HG03039 (cell line): ENCODE data around the gene FAM13A.

Experiments used
- ATAC-seq: cut with Tn5 transposase; IDR thresholded peaks from one replicate; pipeline ENCODE4 v1.9.1; 2021; ENCODE audit warnings: mild to moderate bottlenecking, moderate library complexity; ENCODE audit not compliant: unreplicated experiment

FAM13A gene

DNA sequence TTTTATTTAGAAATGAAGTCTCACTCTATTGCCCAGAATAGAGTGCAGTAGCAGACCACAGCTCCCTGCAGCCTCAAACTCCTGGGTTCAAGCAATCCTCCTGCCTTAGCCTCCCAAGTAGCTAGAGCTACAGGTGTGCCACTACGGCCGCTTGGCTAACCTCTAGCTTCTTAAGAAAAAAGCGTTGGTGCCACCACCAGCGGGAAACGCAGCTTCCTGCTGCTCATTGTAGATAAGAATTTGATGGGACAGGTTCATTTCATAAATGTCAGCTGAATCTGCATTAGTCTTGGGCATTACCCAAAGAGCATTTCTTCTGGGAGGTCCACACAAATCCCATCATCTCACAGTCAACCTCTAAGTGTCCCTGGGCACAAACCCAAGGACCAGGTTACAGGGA, 326.2 kb downstream of the FAM13A start:
- ATAC-seq: no peak

DNA sequence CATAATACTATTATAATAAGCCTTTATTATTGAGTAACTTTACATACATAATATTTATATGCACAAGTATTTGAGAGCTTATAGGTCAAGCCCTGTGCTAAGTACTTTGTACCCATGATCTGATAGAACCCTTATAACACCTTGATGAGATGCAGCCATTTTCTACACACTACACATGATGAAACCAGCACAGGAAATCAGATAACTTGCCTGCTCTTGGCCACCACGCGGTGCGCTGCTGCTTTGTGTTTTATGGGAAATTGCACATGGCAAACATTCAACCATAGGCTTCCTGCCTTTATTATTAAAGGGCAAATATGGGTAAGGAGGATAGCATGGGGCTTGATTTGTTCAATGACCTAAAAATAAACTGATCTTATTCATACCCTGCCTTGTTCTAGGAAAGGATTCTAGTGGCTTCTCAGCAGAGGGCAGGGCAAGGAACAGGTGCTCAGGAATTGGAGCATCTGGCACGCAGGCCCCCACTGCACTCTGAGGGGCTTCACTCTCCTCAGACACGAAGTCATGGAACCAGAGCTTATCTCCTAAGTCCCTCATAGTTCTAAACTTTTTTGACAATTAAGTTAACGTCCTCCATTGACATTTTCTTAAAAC, 327.7 kb downstream of the FAM13A start:
- no peak for ATAC-seq

DNA sequence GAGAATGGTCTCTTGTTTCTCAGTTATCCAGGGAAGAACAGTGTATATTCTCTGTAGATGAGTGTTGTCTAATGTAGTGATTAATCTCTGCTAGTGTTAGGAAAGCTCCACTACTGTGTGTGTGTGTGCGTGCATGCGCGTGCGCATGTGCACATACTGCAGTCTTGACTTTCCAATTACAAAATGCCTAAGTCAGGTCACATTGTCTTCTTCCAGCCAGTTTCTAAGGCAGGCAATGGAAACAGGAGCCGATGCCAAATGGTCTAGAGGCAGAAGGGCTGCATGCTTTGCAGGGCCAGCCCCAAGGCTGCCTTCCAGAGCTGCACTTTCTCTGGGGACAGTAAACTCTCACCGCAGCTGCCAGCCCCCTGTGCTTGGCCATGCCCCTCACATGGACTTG, 328.8 kb downstream of the FAM13A start:
- ATAC-seq: no peak

DNA sequence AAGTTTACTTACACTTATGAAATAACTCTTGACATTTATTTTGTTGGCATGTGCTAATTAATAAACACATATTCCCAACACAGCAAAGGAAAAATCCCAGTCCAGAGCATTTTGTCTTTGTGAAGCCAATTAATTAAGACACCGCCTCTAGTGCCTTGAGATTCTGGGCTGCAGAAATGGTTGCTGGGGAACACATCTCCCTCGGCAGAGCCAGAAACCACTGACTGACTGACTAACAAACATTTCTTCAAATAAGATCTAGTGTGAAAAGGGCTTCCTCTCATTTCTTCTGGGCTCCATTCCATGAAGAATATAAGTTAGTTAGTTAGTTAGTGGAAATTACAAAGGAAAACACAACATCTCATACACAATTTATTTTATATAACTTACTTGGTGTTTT, 331.0 kb downstream of the FAM13A start:
- no peak for ATAC-seq

DNA sequence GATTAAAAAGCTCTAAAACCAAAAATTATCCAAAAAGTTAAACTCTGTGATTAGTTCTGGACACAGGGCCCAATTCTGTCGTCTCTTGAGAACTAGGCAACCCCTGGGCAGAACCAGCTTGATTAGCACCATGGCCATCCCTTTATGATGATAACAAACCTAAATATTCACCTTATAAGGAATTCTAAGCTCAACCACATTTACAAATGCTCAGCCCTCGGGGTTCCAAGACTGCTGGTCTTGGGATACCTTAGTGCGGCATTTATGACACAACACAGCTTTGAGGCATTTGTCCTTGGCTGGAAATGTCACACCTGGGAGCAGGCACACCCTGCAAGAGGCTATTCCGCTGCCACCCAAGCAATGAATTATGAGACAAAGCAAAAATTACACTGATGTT, 331.8 kb downstream of the FAM13A start:
- ATAC-seq: no peak

DNA sequence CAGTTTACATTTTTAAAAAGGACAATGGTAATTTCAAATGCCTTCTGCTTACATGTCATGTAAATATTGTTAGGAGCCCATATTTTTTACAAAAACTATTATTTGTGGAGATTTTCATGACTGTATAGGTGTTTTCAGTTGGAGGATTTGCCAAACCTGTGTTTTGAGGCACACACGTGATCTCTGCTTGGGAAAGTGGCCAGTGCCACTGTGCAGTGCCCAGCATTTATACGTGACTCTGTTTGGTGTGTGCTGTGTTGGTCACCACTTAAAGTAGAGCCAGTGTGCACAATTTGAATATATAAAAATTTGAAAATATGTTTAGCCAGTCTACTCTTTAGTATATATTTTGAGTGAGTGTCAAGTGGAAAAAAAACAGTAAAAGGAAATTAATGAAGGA, 332.6 kb downstream of the FAM13A start:
- ATAC-seq: no peak

DNA sequence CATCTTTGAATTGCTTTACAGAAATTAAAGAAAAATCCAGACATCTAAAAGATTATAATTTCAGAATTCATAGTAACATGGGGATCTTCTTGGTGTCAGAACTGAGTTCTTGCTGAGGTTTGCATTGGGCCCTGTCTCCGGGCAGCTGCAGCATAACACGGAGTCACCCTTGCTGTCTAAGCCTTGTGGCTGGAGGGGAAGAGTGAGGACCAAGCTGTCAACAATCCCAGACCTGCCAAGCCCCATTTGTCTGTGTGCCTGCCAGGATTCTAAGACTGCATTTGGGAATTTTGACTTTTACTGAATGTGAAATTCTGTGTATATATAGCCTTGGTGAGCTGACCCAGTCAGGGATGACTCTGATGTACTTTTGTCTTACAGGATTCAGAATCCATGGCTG, 334.2 kb downstream of the FAM13A start:
- no peak for ATAC-seq

DNA sequence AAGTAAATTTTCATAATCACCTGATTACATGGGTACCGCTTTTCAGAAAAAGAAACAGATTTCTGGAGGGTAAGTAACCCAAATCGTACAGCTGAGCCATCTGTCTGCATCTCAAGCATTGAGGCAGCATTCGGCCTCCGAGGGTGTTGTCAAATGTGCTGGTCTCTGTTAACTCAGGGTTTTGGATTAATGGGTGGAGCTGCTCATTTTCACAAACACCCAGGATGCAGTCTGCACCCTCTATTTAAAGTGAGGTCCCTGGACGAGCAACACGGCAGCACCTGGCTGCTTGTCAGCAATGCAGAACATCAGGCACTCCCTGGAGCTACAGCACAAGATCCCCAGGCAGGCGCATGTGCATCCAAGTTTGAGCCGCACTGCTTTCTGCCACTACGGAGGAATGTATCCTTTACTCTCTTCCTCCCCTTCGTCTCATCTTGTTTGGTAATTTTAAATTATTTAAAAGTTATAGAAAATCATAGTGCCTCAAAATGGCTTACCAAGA, 334.7 kb downstream of the FAM13A start:
- no peak for ATAC-seq

DNA sequence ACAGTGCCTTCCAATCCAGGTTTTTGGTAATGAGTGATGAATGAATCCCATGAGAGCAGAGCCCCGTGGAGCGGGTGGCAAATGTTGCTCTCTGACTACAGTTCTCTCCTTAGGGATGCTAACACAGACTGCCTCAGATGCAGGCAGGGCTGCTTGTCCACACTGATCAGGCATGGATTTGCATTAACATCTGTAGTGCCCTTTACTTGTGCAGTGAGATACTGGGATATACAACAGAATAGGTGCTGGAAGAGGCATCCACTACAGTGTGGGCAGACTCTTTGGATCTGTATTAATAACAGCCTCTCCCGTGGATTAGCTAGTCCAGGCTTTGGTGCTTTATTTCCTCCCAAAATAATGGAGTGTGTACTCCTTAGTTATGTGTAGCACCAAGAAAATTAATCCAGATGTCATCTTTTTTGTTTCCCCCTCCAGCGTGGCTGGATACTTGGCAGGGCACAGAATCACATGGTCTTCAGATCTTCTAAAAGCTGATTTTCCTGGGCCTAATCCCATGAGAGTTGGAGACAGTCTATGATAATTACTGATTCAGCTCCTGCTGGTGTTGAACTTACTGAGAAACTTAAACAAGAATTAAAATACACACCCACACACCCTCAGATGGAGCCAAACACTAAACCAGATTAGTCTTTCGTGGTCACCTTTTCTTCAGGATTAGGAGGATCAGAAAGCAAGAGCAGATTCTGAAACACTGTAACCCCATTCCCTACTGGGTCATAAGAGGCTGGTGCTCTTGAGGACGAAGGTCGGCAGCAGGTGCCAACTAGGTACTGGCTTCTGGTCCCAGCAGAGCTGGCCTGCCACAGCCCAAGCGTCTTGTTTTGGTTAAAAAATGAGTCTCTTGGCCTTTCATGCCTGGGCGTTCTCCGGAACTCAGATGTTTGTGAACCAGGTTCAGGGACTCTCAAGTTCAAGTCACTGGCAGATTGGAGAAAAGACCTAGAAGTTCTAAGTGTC, 336.2 kb downstream of the FAM13A start:
- no peak for ATAC-seq

DNA sequence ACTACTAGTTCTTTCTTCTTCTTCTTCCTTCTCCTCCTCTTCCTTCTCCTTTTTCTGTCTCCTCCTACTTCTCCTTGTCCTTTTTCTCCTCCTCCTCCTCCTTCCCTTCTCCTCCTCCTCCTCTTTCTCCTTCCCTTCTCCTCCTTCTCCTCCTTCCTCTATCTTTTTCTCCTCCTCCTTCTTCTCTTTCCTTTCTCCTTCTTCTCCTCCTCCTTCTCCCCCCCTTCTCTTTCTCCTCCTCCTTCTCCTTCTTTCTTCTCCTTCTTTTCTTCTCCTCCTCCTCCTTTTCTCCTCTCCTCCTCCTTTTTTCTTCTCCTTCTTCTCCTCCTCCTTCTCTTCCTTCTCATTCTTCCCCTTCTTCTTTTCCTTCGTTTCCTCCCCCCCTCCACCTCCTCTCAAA, 337.6 kb downstream of the FAM13A start:
- no peak for ATAC-seq

DNA sequence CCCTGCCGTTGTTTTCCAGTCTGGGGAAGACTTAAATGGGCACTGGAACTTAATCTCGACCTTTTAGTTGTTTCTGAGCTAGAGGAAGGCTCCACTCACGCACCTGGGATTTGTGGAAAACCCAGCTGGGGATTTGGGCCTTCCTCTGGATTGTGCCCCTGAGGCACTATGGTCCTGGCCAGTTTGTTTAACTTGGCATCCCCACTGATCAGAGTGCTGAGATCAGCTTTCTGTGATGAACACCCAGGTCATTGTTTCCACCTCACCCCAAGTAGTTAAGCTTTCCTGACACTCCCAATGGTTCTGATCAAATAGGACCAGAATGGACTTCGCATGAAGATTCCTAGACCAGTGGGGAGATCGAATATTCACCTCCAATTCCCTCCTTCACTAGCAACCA, 338.9 kb downstream of the FAM13A start:
- no peak for ATAC-seq

DNA sequence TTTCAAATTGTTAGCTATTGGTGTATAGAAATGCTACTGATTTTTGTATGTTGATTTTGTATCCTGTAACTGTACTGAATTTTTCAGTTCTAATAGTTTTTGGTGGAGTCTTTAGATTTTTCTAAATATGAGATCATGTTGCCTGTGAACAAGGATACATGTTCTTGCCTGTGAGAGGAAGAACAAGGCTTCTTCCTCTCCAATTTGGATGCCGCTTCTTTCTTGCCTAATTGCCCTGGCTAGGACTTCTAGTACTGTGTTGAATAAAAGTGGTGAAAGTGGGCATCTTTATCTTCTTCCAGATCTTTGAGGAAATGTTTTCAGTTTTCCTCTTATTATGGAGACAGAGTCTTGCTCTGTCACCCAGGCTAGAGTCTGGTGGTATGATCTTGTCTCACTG, 343.2 kb downstream of the FAM13A start:
- ATAC-seq: no peak

DNA sequence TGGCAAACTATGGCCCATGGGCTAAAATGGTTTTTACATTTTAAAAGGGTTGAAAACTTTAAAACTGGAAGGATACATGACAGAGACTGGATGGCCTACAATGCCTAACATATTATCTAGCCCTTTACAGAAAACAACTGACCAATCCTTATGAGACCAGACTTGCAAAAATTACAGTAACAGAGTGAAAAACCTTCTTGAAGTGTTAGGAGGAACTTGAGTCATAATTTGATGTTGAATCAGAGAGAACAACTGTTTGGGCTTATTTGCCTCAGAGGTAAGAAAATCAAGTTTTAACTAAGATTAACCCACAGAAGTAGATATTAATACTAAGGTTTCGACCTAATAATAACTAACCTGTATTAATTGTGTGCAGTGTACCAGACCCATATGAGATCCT, 347.0 kb downstream of the FAM13A start:
- ATAC-seq: no peak

DNA sequence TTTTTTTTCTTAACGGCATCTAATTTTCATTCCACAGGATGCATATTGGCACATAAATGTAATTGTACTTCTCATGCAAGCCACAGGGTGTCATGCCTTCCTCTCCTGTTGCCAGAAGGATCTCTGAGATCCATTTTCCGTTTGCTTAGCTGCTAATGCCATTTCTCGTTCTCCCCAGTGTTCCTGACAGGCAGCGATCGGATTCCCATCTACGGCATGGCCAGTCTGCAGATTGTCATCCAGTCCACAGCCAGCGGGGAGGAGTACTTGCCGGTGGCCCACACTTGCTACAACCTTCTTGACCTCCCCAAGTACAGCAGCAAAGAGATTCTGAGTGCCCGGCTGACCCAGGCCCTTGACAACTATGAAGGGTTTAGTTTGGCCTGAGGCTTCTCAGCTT, 350.4 kb downstream of the FAM13A start:
- ATAC-seq: no peak

DNA sequence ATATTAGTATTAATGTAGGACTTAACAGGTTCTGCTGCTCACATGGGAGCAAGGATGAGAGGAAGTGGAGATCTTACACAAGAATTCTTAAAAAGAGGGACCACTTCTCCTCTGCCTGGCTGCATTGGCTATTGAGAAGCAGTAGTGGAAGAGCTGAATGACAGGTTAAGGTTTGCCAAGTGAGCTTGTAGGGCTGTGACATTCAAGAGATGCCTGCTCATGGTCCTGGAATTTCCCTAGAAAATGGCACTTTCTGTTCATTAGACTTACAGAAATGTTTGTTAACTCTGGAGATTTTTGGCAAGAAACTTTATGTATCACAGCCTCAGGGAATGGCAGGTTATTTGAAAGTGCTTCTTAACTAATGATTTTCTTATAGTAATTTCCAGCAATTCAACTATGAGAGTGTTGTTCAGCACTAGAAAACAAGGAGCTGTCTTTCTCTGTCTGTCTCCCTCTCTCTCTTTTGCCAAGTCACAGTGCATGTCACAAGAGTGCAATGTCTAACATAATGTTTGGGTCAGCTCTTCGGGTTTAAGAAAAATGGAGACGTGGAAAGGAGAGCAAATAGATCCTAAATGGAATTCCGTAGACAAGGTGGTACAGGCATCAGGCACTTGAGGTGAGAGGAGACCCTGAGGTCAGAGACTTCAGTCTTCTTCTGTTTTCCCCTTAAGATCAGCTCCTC, 351.0 kb downstream of the FAM13A start:
- ATAC-seq: no peak

DNA sequence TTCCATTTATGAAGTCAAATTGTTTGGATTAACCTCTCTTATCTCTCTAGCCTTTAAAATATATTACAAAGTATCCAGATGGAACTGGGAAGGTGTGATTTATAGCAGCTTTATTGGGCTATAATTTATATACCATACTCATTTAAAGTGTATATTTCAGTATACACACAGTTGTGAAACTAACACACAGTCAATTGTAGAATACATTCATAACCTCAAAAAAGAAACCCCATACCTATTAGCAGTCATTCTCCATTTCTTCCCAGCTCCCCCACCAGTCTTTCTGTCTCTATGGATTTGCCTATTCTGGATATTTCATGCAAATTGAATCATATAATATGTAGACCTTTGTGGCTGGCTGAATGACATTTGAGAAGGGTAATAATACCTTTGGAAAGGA, 351.8 kb downstream of the FAM13A start:
- ATAC-seq: no peak

DNA sequence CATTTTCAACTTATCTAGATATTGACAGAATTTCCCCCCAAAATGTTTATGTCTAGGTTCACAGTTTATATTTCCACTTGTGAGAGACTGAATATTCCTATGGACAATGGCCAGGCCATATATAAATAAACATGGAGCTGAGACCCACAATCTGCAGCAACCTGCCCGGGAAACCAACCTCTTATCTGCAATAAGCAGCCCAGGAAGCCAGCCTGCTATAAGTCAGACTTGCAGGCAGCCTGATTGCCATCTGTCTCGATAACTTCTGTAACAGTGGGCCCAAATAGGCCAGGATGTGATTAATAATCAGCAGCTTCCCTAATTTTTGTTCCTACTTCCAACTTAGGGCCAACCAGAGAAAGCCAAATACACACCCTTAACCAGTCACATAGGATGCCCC, 354.2 kb downstream of the FAM13A start:
- ATAC-seq: no peak

DNA sequence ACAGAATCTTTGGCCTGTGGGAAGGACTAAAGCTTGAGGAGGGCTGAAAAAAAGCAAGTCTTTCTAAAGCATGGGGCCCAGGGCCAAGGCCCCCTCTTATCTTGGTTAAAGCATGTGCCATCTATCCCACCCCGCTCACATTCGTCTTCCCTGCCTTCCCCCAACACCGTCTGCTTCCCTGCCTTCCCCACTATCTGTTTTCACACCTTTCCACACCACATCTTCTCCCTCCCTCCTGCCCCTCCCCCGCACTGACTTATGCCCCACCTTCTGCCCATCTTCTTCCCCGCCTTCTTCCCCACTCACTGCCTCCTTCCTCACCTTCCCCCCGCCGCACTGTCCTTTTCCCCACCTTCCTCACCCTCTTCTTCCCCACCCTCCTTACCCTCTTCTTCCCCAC, 358.5 kb downstream of the FAM13A start:
- ATAC-seq: no peak

DNA sequence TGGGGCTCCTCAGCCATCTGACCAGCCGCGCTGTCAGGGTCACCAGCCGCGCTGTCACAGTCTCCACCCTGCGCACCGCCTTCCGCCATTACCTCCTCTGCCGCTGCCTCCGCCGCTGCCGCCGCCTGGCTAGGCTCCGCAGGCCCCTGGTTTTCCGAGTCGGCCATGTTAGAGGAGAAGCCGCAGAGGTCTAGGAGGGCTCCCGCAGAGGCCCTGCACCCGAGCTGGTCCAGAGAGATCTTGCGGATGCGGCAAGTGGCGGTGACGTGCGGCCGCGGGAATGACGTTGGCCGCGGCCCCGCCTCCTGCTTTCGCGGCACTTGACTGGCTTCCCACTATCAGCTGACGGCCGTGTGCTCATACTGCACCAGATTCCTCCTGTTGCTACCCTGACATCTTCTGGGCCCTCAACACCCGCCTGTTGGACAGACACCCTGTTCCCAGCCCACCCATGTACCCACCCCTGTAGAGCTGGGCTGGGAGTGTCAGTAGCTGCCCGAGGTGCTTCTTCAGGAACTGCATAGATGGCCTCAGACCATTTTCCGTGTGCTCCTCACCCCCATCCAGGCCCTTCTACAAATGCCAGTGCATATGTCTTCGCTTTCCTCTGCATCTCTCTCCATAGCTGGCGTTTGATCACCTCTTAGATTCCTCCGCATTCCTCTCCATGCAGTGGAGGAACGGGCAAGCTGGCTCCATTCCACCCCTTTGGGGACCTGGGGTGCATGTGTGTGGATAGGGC, 359.2 kb downstream of the FAM13A start, which contains the start of gene NAP1L5:
Gene NAP1L5, minus strand, starts transcription at position 242 of the 742 bp plus-strand sequence. Its CDS starts 75 bp downstream, at position 167.
- peak; percentile 95 for ATAC-seq

DNA sequence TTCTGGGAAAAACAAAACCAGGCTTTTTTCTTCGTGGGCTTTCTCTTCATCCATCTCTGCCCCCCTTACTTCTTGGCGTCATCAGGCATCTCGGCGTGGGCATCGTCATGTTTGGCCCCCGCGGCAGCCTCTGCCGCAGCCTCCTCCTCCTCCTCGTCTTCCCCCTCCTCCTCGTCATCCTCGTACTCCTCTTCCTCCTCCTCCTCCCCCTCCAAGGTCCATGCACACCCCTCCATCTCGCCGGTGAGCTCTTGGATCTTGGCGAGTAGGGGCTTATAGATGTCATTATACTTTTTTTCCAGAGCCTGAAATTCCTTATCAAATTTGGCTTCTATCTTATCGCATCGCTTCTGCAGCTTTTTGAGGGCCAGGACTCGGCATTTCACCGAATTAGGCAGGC, 359.8 kb downstream of the FAM13A start:
- ATAC-seq: no peak

DNA sequence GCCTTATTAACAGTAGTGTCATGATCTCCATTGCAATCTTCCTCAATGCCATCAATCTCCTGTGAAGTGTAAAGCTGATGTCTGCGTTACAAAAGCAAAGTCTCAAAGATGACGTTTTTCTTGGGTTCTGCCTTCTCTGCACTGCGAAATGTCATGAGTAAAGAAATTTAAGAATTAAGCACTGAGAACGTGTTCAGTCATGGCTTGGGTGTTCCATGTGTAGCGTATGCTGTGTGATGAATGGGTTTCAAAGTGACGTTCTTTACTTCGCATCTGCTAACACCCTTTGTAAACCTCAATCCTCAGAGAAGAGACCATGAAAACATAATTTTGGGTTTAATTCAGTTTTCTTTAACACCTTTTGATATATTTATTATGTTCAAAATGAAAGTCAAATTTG, 360.4 kb downstream of the FAM13A start:
- ATAC-seq: no peak
